KOPT-K1 (cell line): ENCODE data around the gene SPTB.

ENCODE experiments used
- H3K27ac ChIP-seq: fragments of 200-600 bp; sonication (generic); 2 replicates; pipeline ENCODE4 v1.5.1; 2016; ENCODE audit warnings: antibody characterized with exemption, mild to moderate bottlenecking, low read depth, low read length; ENCODE audit not compliant: poor library complexity, severe bottlenecking
- H3K36me3 ChIP-seq: fragments of 200-600 bp; sonication (generic); 2 replicates; pipeline ENCODE4 v1.5.1; 2017; ENCODE audit warnings: antibody characterized with exemption, mild to moderate bottlenecking, low read length, moderate library complexity; ENCODE audit not compliant: insufficient read depth
- H3K9me3 ChIP-seq: fragments of 200-600 bp; sonication (generic); 2 replicates; pipeline ENCODE4 v1.5.1; 2017; ENCODE audit warnings: antibody characterized with exemption, low read length, mild to moderate bottlenecking; ENCODE audit not compliant: insufficient read depth, poor library complexity, severe bottlenecking

SPTB gene

GRCh38 chr14:64702493-64703394, 177.0 kb downstream of the SPTB start:
- H3K27ac ChIP-seq, result no peak overlapping the region
- no peaks in the 10 kb centered on the region for H3K9me3 ChIP-seq

GRCh38 chr14:64701660-64702059, 178.0 kb downstream of the SPTB start:
- Histone ChIP-seq H3K9me3 (no peaks in the 10 kb centered on the region), H3K27ac (no peak overlapping the region), H3K36me3 (no peaks in the 10 kb centered on the region)

More at GRCh38 chr14:64702493-64703394, 177.0 kb downstream of the SPTB start:
- no peaks in the 10 kb centered on the region for H3K36me3 ChIP-seq

- no peaks in the 10 kb centered on the region for H3K36me3 ChIP-seq
These were observed 178.8 kb downstream of the SPTB start for GRCh38 chr14:64700894-64701293.

GRCh38 chr14:64700290-64700689, 179.4 kb downstream of the SPTB start:
- no peaks in the 10 kb centered on the region for H3K9me3 ChIP-seq
- H3K27ac ChIP-seq, result no peak overlapping the region
- no peaks in the 10 kb centered on the region for H3K36me3 ChIP-seq

More at GRCh38 chr14:64700894-64701293, 178.8 kb downstream of the SPTB start:
- H3K27ac ChIP-seq, result no peak overlapping the region
- no peaks in the 10 kb centered on the region for H3K9me3 ChIP-seq

GRCh38 chr14:64698903-64699302, 180.8 kb downstream of the SPTB start:
- Histone ChIP-seq H3K27ac (no peak overlapping the region), H3K9me3 (no peaks in the 10 kb centered on the region), H3K36me3 (no peaks in the 10 kb centered on the region)

GRCh38 chr14:64696355-64696857, 183.3 kb downstream of the SPTB start:
- Histone ChIP-seq H3K9me3 (no peaks in the 10 kb centered on the region), H3K27ac (no peak overlapping the region), H3K36me3 (no peaks in the 10 kb centered on the region)
